Measurements from ENCODE around the gene TAOK2.

Gene TAOK2

DNA sequence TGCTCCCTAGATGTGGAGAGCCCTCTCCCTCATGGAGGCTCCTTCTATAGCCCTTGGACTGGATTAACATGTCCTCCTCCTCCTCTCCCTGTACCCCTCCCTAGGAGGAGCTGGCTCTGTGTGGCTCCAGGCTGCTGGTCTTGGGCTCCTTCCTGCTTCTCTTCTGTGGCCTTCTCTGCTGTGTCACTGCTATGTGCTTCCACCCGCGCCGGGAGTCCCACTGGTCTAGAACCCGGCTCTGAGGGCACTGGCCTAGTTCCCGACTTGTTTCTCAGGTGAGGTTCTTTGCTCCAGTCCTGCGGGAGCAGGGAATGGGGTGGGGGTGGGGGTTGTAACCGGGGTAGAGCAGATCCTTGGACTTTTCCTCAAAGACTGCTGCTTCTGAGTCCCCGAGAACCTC, 2.4 kb upstream of the TAOK2 start:
- Histone ChIP-seq H3K9me3 (ENCODE audit: control insufficient read depth, insufficient read depth, low read length) (peaks cover 9% of the 10 kb centered on the region), H3K27me3 (ENCODE audit: control insufficient read depth, insufficient read depth, low read length) (peaks cover 11% of the 10 kb centered on the region), H3K36me3 (ENCODE audit: control insufficient read depth, insufficient read depth, low read length) (peaks cover 30% of the 10 kb centered on the region), H3K9ac (ENCODE audit: low read depth, low read length) (no peak overlapping the region), H3K4me3 (ENCODE audit: low read depth, low read length) (no peak overlapping the region), H3K4me1 (ENCODE audit: control insufficient read depth, insufficient read depth, low read length) (peaks cover 16% of the 10 kb centered on the region), H3K27ac (ENCODE audit: low read depth, low read length) (no peak overlapping the region)

- Histone ChIP-seq H3K36me3 (ENCODE audit: control insufficient read depth, insufficient read depth, low read length) (peaks cover 25% of the 10 kb centered on the region), H3K4me1 (ENCODE audit: control insufficient read depth, insufficient read depth, low read length) (peaks cover 23% of the 10 kb centered on the region), H3K27ac (ENCODE audit: low read depth, low read length) (no peak overlapping the region), H3K9ac (ENCODE audit: low read depth, low read length) (no peak overlapping the region), H3K4me3 (ENCODE audit: low read depth, low read length) (no peak overlapping the region), H3K27me3 (ENCODE audit: control insufficient read depth, insufficient read depth, low read length) (peaks cover 11% of the 10 kb centered on the region), H3K9me3 (ENCODE audit: control insufficient read depth, insufficient read depth, low read length) (peaks cover 9% of the 10 kb centered on the region)
These were observed 1.2 kb upstream of the TAOK2 start for GRCh38 chr16:29972500-29972899.

- H3K36me3 ChIP-seq (ENCODE audit: control insufficient read depth, insufficient read depth, low read length), result peaks cover 28% of the 10 kb centered on the region
- peaks cover 11% of the 10 kb centered on the region for H3K27me3 ChIP-seq (ENCODE audit: control insufficient read depth, insufficient read depth, low read length)
- H3K9me3 ChIP-seq (ENCODE audit: control insufficient read depth, insufficient read depth, low read length), result peaks cover 9% of the 10 kb centered on the region
- no peak overlapping the region for H3K27ac ChIP-seq (ENCODE audit: low read depth, low read length)
- peaks cover 23% of the 10 kb centered on the region for H3K4me1 ChIP-seq (ENCODE audit: control insufficient read depth, insufficient read depth, low read length)
- no peak overlapping the region for H3K9ac ChIP-seq (ENCODE audit: low read depth, low read length)
- H3K4me3 ChIP-seq (ENCODE audit: low read depth, low read length), result no peak overlapping the region
These were observed 680 bp upstream of the TAOK2 start for GRCh38 chr16:29972992-29973383.

DNA sequence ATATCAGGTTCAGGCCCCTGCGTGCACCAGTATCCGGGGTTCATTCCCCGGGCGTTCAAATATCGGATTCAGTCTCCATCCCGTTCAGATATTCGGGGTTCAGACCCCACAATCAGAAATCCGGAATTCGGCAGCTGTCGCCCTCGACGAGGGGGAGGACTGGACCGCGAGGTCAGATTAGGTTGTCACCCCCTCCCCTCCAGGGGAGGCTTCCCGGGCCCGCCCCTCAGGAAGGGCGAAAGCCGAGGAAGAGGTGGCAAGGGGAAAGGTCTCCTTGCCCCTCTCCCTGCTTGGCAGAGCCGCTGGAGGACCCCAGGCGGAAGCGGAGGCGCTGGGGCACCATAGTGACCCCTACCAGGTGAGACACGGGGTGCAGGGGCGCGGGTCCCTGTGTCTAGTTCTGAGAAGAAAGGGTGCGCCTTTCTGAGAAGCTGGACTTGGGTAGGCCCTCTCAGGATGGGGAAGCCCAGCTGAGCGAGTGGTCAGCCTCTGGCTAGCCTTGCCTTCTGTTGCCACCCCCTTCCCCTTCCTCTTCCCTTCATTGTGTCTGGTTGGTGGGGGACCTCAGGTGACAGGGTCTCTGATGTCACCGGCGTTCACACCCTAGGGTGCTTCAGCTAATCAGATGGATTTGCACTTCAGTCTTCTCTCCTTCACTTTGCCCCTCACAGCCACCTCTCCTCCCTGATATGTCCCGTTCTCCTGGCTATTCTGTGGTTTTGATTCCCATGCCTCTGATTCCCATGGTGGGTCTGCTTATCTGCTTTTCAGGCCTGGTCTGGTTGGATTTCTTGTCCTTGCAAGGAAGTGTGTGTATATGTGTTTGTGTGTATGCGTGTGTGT, 844 bp downstream of the TAOK2 start:
- Histone ChIP-seq H3K9ac (ENCODE audit: low read depth, low read length) (peak overlapping the region; percentile 63; the same call in 1 of the 2 replicates), H3K27me3 (ENCODE audit: control insufficient read depth, insufficient read depth, low read length) (peaks cover 11% of the 10 kb centered on the region), H3K4me3 (ENCODE audit: low read depth, low read length) (peak overlapping the region; percentile 90), H3K36me3 (ENCODE audit: control insufficient read depth, insufficient read depth, low read length) (peaks cover 31% of the 10 kb centered on the region), H3K4me1 (ENCODE audit: control insufficient read depth, insufficient read depth, low read length) (peaks cover 23% of the 10 kb centered on the region), H3K27ac (ENCODE audit: low read depth, low read length) (peak overlapping the region; percentile 89), H3K9me3 (ENCODE audit: control insufficient read depth, insufficient read depth, low read length) (peaks cover 9% of the 10 kb centered on the region)

GRCh38 chr16:29975134-29975538, 1.5 kb downstream of the TAOK2 start:
- no peak overlapping the region for H3K9ac ChIP-seq (ENCODE audit: low read depth, low read length)
- peaks cover 9% of the 10 kb centered on the region for H3K9me3 ChIP-seq (ENCODE audit: control insufficient read depth, insufficient read depth, low read length)
- peaks cover 23% of the 10 kb centered on the region for H3K4me1 ChIP-seq (ENCODE audit: control insufficient read depth, insufficient read depth, low read length)
- H3K27ac ChIP-seq (ENCODE audit: low read depth, low read length), result no peak overlapping the region
- peak overlapping the region; percentile 90 for H3K4me3 ChIP-seq (ENCODE audit: low read depth, low read length)
- H3K36me3 ChIP-seq (ENCODE audit: control insufficient read depth, insufficient read depth, low read length), result peaks cover 34% of the 10 kb centered on the region
- peaks cover 11% of the 10 kb centered on the region for H3K27me3 ChIP-seq (ENCODE audit: control insufficient read depth, insufficient read depth, low read length)

- Histone ChIP-seq H3K9me3 (ENCODE audit: control insufficient read depth, insufficient read depth, low read length) (peaks cover 9% of the 10 kb centered on the region), H3K4me1 (ENCODE audit: control insufficient read depth, insufficient read depth, low read length) (peaks cover 23% of the 10 kb centered on the region), H3K27me3 (ENCODE audit: control insufficient read depth, insufficient read depth, low read length) (peaks cover 11% of the 10 kb centered on the region), H3K4me3 (ENCODE audit: low read depth, low read length) (peak overlapping the region; percentile 90), H3K9ac (ENCODE audit: low read depth, low read length) (no peak overlapping the region), H3K27ac (ENCODE audit: low read depth, low read length) (peak overlapping the region; percentile 50), H3K36me3 (ENCODE audit: control insufficient read depth, insufficient read depth, low read length) (peaks cover 42% of the 10 kb centered on the region)
These were observed 2.3 kb downstream of the TAOK2 start for GRCh38 chr16:29975811-29976511.

GRCh38 chr16:29977063-29977825, 3.6 kb downstream of the TAOK2 start:
- no peak overlapping the region for H3K9ac ChIP-seq (ENCODE audit: low read depth, low read length)
- peaks cover 48% of the 10 kb centered on the region for H3K36me3 ChIP-seq (ENCODE audit: control insufficient read depth, insufficient read depth, low read length)
- H3K4me1 ChIP-seq (ENCODE audit: control insufficient read depth, insufficient read depth, low read length), result peaks cover 23% of the 10 kb centered on the region
- no peak overlapping the region for H3K27ac ChIP-seq (ENCODE audit: low read depth, low read length)
- H3K27me3 ChIP-seq (ENCODE audit: control insufficient read depth, insufficient read depth, low read length), result peaks cover 7% of the 10 kb centered on the region
- H3K9me3 ChIP-seq (ENCODE audit: control insufficient read depth, insufficient read depth, low read length), result peaks cover 9% of the 10 kb centered on the region
- H3K4me3 ChIP-seq (ENCODE audit: low read depth, low read length), result no peak overlapping the region

DNA sequence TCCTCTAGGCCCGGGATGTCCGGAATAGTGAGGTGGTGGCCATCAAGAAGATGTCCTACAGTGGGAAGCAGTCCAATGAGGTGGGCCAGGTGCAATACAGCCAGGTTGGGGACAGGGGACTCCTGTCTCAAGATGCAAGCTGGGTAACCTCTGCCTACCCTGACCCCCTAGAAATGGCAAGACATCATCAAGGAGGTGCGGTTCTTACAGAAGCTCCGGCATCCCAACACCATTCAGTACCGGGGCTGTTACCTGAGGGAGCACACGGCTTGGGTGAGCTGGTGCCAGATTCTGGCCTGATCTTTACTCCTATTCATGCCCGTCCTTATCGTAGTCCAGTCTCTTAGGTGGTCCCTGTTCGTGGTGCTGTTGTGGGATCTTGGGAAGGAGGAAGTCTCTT, 4.4 kb downstream of the TAOK2 start:
- peaks cover 23% of the 10 kb centered on the region for H3K4me1 ChIP-seq (ENCODE audit: control insufficient read depth, insufficient read depth, low read length)
- H3K36me3 ChIP-seq (ENCODE audit: control insufficient read depth, insufficient read depth, low read length), result peaks cover 56% of the 10 kb centered on the region
- no peak overlapping the region for H3K4me3 ChIP-seq (ENCODE audit: low read depth, low read length)
- no peak overlapping the region for H3K9ac ChIP-seq (ENCODE audit: low read depth, low read length)
- H3K27me3 ChIP-seq (ENCODE audit: control insufficient read depth, insufficient read depth, low read length), result no peaks in the 10 kb centered on the region
- H3K27ac ChIP-seq (ENCODE audit: low read depth, low read length), result no peak overlapping the region
- H3K9me3 ChIP-seq (ENCODE audit: control insufficient read depth, insufficient read depth, low read length), result peaks cover 1% of the 10 kb centered on the region

DNA sequence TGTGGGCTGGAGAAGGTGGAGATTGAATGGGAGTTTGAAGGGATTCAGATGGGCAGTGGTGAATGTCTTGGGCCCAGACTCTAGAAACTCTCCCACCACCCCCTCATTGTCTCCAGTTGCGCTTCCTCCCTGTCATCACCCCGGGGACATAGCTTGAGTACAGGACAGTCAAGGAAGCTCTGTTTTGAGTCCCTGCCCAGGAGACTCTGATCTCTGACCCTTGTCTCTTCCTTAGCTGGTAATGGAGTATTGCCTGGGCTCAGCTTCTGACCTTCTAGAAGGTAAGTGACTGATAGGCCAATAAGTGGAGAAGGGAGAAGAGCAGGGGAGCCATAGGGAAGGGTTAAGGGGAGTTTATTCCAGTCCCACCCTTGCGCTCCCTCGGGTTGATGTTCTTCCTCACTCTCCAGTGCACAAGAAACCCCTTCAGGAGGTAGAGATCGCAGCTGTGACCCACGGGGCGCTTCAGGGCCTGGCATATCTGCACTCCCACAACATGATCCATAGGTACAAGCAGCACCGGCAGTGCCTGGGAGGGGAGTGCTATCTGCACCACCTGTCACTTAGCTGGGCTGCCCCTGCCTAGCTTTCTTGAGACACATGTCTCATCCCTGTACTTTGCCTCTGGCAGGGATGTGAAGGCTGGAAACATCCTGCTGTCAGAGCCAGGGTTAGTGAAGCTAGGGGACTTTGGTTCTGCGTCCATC, 5.0 kb downstream of the TAOK2 start:
- Histone ChIP-seq H3K4me1 (ENCODE audit: control insufficient read depth, insufficient read depth, low read length) (peaks cover 23% of the 10 kb centered on the region), H3K9me3 (ENCODE audit: control insufficient read depth, insufficient read depth, low read length) (no peaks in the 10 kb centered on the region), H3K36me3 (ENCODE audit: control insufficient read depth, insufficient read depth, low read length) (peaks cover 62% of the 10 kb centered on the region), H3K9ac (ENCODE audit: low read depth, low read length) (no peak overlapping the region), H3K4me3 (ENCODE audit: low read depth, low read length) (no peak overlapping the region), H3K27ac (ENCODE audit: low read depth, low read length) (no peak overlapping the region), H3K27me3 (ENCODE audit: control insufficient read depth, insufficient read depth, low read length) (no peaks in the 10 kb centered on the region)

DNA sequence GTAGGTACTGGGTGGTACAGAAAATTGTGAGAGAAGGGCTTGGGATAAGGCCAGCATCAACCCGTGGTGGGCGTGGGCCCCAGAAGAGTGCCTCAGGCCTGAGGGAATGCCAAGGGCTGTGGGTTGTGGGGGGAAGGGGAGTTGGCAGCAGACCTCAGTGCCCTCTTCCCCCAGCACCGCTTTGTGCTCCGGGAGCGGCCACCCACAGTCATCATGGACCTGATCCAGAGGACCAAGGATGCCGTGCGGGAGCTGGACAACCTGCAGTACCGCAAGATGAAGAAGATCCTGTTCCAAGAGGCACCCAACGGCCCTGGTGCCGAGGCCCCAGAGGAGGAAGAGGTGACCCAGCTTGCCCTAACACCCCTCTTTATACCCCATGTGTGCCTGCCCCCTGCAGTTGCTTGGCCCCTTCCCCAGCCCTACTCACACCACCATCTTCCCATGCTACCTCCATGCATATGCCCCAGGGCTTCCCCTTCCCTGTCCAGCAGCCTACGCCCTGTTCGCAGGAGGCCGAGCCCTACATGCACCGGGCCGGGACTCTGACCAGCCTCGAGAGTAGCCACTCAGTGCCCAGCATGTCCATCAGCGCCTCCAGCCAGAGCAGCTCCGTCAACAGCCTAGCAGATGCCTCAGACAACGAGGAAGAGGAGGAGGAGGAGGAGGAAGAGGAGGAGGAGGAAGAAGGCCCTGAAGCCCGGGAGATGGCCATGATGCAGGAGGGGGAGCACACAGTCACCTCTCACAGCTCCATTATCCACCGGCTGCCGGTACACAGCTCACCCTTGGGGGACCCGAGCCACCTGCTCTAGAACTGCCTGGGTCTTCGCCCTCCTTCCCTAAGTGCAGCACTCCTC, 9.1 kb downstream of the TAOK2 start:
- no peaks in the 10 kb centered on the region for H3K27me3 ChIP-seq (ENCODE audit: control insufficient read depth, insufficient read depth, low read length)
- H3K4me3 ChIP-seq (ENCODE audit: low read depth, low read length), result no peak overlapping the region
- H3K27ac ChIP-seq (ENCODE audit: low read depth, low read length), result no peak overlapping the region
- H3K9me3 ChIP-seq (ENCODE audit: control insufficient read depth, insufficient read depth, low read length), result no peaks in the 10 kb centered on the region
- peaks cover 99% of the 10 kb centered on the region for H3K36me3 ChIP-seq (ENCODE audit: control insufficient read depth, insufficient read depth, low read length)
- H3K4me1 ChIP-seq (ENCODE audit: control insufficient read depth, insufficient read depth, low read length), result no peaks in the 10 kb centered on the region
- H3K9ac ChIP-seq (ENCODE audit: low read depth, low read length), result no peak overlapping the region

All from HUES48 (cell line).